GM18907 (cell line): ENCODE data around the gene OR4M2.
"Not testable (repeated sequence)": the region's sequence is repeated elsewhere in the genome, so short reads cannot be mapped to it uniquely, and the experiment has no call there.

Source experiments
- ATAC-seq: cut with Tn5 transposase; IDR thresholded peaks from one replicate; pipeline ENCODE4 v1.9.1; 2021; ENCODE audit warnings: mild to moderate bottlenecking, moderate library complexity; ENCODE audit not compliant: unreplicated experiment

Gene OR4M2, protein sequence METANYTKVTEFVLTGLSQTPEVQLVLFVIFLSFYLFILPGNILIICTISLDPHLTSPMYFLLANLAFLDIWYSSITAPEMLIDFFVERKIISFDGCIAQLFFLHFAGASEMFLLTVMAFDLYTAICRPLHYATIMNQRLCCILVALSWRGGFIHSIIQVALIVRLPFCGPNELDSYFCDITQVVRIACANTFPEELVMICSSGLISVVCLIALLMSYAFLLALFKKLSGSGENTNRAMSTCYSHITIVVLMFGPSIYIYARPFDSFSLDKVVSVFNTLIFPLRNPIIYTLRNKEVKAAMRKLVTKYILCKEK

DNA sequence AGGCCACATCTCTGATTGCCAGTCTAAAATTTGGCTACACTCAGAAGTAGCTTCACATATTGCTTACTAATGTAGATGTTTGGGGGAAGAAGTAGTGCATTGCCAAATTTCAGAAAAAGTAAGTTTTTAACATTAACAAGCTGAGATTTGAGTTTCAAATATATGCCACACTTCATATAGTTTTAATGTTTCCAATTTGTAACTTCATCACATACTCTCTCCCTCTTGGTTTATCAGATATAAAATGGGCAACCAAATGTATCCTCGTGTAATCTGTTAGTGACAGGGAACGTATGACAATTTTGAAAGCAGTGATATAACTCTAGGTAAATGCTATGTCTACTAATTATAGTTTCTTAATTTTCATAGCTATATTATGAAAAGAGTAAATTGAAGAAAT is at the start of gene OR4M2:
TSS of gene OR4M2 (plus strand) at position 301 of the 400 bp plus-strand sequence. CDS start at position 399, 98 bp downstream.
- not testable (repeated sequence) for ATAC-seq

DNA sequence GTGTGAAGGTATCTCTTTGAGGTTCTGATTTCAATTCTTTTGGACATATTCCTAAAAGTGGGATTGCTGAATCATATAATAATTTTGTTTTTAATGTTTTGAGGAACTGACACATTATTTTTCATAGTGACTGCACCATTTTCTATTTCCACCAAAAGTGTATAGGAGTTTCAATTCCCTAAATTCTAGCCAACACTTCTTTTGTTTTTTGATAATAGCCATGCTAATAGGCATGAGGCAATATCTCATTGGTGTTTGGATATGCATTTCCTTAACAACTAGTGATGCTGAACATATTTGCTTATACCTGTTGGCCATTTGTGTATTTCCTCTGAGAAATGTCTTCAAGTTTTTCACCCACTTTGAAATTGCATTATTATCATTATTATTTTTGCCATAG is 11.1 kb upstream of the OR4M2 start:
- not testable (repeated sequence) for ATAC-seq

DNA sequence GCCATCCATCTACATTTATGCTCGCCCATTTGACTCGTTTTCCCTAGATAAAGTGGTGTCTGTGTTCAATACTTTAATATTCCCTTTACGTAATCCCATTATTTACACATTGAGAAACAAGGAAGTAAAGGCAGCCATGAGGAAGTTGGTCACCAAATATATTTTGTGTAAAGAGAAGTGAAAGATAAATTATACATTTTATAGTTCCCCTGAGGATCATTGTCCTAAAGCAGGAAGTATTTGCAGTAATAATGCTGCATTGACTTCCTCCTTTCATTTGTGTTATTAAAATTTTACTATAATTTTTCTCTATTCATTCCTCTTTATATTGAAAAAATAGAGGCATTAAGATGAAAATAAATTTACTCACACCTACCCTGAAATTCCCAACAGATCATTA is 1.1 kb downstream of the OR4M2 start:
- not testable (repeated sequence) for ATAC-seq

DNA sequence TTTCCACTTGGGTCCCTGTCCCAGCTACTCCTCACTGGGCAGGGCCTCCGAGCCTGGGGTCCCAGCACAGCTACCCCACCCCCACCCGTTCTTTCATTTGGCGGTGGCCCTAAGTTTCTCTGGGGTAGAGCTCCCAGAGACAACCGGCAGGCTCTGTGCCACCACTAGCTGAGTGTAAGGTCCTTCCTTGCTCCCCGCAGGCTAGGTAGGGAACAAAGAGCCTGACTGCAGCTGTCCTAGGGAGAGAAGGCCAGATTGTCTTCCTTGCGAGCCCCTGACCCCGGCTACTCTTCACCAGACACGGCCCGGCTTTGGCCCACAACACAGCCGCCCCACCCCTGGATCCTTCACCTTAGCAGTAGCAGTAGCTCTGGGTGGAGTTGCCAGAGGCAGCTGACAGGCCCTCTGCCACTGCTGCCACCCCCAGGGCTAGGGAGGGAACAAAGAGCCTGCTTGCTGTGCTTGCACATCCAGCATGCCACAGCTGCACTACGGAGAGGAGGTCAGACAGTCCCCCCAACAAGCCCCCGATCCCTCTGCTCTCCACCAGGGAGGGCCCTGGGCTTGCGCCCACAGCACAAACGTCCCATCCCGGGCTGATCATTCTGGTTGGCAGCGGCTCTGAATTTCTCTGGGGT is 18.4 kb downstream of the OR4M2 start:
- ATAC-seq: peak; percentile 64

DNA sequence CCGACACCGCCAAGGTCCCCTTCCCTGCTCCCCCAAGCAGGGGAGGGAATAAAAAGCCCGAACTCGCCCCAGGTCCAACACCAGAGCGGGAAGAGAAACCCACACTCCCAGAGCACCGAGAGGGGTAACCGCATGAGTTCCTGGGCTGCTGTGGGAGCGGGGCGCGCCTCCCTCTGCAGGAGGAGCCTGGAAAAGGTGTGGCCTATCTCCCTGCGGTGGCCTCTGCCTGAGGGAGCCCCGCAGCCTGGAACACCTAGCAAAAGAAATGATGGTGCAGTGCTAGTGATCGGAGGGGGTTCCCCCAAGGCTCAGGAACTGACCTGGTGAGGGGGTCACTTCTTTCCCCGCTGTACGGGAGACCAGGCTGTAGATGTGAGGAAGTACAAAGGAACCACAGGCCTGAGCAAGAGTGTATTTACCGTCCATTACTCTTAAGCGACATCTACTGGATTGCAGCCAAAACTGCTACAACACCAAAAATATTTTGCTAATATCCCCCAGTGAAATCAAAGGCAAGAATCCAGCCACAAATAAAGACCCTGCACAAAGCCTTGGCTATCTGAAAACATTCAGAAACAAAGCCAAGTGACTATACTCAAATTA is 19.1 kb downstream of the OR4M2 start:
- ATAC-seq: peak; percentile 90

DNA sequence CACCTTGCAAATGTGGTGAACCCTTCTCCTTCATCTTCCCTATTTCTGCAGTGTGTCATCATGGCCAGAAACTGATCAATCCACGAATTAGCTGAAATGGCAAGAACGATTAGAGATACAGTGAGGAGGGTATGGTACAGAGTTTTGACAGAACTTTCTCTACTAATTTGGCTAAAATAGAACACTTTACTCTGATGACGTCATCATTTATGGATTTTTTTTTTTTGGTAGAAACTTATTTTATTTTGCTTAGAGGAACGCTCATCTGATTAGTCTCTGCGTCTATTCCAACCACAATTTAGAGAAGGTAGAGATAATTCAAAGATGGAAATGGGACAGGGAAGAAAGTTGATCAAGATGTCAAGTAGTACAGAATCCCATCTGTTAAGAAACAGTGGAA is 41.7 kb downstream of the OR4M2 start:
- ATAC-seq: not testable (repeated sequence)
